Calu3 (cell line): ENCODE measurements around the gene DENND2D. TPM values are rescaled to one million over a fixed set of nuclear protein-coding genes. Genes with fewer than 3 reads are reported as not detected.

Experiments
- BruUV-seq: library from RNA; stranded (reverse); fragments of 400-500 nt; replicated peaks from 2 replicates; lab custom pipeline; 2021; lab: Mats Ljungman, UMichigan
- CTCF ChIA-PET: fragments of 300-600 bp; sonication (Branson Sonifier 250); formaldehyde crosslinking; loops from one replicate; lab custom pipeline; 2022; ENCODE audit warnings: antibody characterized with exemption; lab: Charles Lee
- DNase-seq: peaks from one replicate; pipeline ENCODE4 v3.0.0; 2022
- H3K27ac Mint-ChIP-seq: one replicate; pipeline ENCODE4 v1.8.0; 2022; ENCODE audit warnings: mixed read lengths; ENCODE audit not compliant: unreplicated experiment
- H3K27me3 Mint-ChIP-seq: one replicate; pipeline ENCODE4 v1.8.0; 2022; ENCODE audit warnings: mixed read lengths; ENCODE audit not compliant: unreplicated experiment
- H3K36me3 Mint-ChIP-seq: one replicate; pipeline ENCODE4 v1.8.0; 2022; ENCODE audit warnings: mild to moderate bottlenecking, moderate library complexity, mixed read lengths; ENCODE audit not compliant: insufficient read depth, unreplicated experiment
- H3K4me1 Mint-ChIP-seq: one replicate; pipeline ENCODE4 v1.8.0; 2022; ENCODE audit warnings: mild to moderate bottlenecking, low read depth, mixed read lengths; ENCODE audit not compliant: unreplicated experiment
- H3K4me3 Mint-ChIP-seq: one replicate; pipeline ENCODE4 v1.8.0; 2022; ENCODE audit warnings: mild to moderate bottlenecking, low read depth, moderate library complexity, mixed read lengths; ENCODE audit not compliant: unreplicated experiment
- H3K9me3 Mint-ChIP-seq: one replicate; pipeline ENCODE4 v1.8.0; 2022; ENCODE audit warnings: low read depth, mixed read lengths; ENCODE audit not compliant: unreplicated experiment
- CTCF ChIP-seq: fragments of 200-600 bp; IDR thresholded peaks from one replicate; pipeline ENCODE4 v1.8.0; 2022; ENCODE audit warnings: antibody characterized with exemption; ENCODE audit not compliant: unreplicated experiment
- intact Hi-C: fragments of 100-400 bp; cut with micrococcal nuclease; formaldehyde crosslinking; loops from one replicate; pipeline ENCODE4 v1.10.0; 2022; ENCODE audit not compliant: unreplicated experiment
- total RNA-seq: library from RNA; stranded (reverse); gene quantifications from 2 replicates; pipeline ENCODE4 v1.2.3, GENCODE V29; 2022

The DENND2D gene
- total RNA-seq, 1 experiment from 2014 or later, result 11.8 TPM

- DNase-seq, result no peak
- CTCF ChIA-PET, result no interaction called here
Observed at GRCh38 chr1:111242805-111243523, 42.5 kb upstream of the DENND2D start.

GRCh38 chr1:111241797-111242196 lies 41.4 kb upstream of the DENND2D start:
- intact Hi-C loops, result no loop called here
- DNase-seq, result no peak
- Mint-ChIP-seq H3K4me3 (no peak overlapping the region), H3K27ac (no peak overlapping the region), H3K27me3 (no peaks in the 10 kb centered on the region), H3K9me3 (peaks cover 3% of the 10 kb centered on the region), H3K4me1 (peaks cover 15% of the 10 kb centered on the region), H3K36me3 (no peaks in the 10 kb centered on the region)
- no peak for TF ChIP-seq CTCF
- CTCF ChIA-PET, result no interaction called here
- BruUV-seq, result no TSS peak

More at GRCh38 chr1:111242805-111243523, 42.5 kb upstream of the DENND2D start:
- H3K27ac Mint-ChIP-seq, result no peak overlapping the region
- intact Hi-C loops, result no loop called here
- H3K9me3 Mint-ChIP-seq, result peaks cover 3% of the 10 kb centered on the region
- TF ChIP-seq CTCF, result no peak
- no peaks in the 10 kb centered on the region for H3K36me3 Mint-ChIP-seq
- H3K4me1 Mint-ChIP-seq, result peaks cover 4% of the 10 kb centered on the region
- H3K4me3 Mint-ChIP-seq, result no peak overlapping the region
- no TSS peak for BruUV-seq
- no peaks in the 10 kb centered on the region for H3K27me3 Mint-ChIP-seq

- Mint-ChIP-seq H3K9me3 (peaks cover 3% of the 10 kb centered on the region), H3K4me1 (peaks cover 22% of the 10 kb centered on the region), H3K27me3 (no peaks in the 10 kb centered on the region), H3K36me3 (no peaks in the 10 kb centered on the region), H3K27ac (no peak overlapping the region), H3K4me3 (no peak overlapping the region)
- BruUV-seq, result no TSS peak
- DNase-seq, result no peak
- intact Hi-C loops, result no loop called here
- no peak for TF ChIP-seq CTCF
- CTCF ChIA-PET, result no interaction called here
Observed at GRCh38 chr1:111238056-111238795, 37.8 kb upstream of the DENND2D start.

GRCh38 chr1:111236806-111237205 lies 36.4 kb upstream of the DENND2D start:
- no peak overlapping the region for H3K4me3 Mint-ChIP-seq
- DNase-seq, result peak; percentile 22
- intact Hi-C loops, result no loop called here
- H3K9me3 Mint-ChIP-seq, result peaks cover 3% of the 10 kb centered on the region
- no TSS peak for BruUV-seq
- no peaks in the 10 kb centered on the region for H3K36me3 Mint-ChIP-seq
- no peaks in the 10 kb centered on the region for H3K27me3 Mint-ChIP-seq
- no peak overlapping the region for H3K27ac Mint-ChIP-seq
- peaks cover 22% of the 10 kb centered on the region for H3K4me1 Mint-ChIP-seq
- TF ChIP-seq CTCF, result no peak
- CTCF ChIA-PET, result interaction anchor here (0.7 kb wide), 1 partner anchor 8 kb away, joined by 3 read pairs; no protein-coding TSS in a partner anchor
